NCI-H1417 (cell line): ENCODE data around the gene SORCS1.

ENCODE experiments used
- DNase-seq, 3 experiments: peaks; one replicate each; lab custom pipeline; 2025; lab: John Stamatoyannopoulos, UW

The SORCS1 gene

GRCh38 chr10:106897719-106898118 is 266.8 kb downstream of the SORCS1 start:
- DNase-seq: no peak

GRCh38 chr10:106894692-106895091 is 269.8 kb downstream of the SORCS1 start:
- no peak for DNase-seq

GRCh38 chr10:106877574-106877973 is 286.9 kb downstream of the SORCS1 start:
- no peak for DNase-seq

- no peak for DNase-seq
These were observed 290.0 kb downstream of the SORCS1 start for GRCh38 chr10:106874604-106874889.

GRCh38 chr10:106873770-106874603 is 290.5 kb downstream of the SORCS1 start:
- no peak for DNase-seq

- DNase-seq: no peak
These were observed 292.3 kb downstream of the SORCS1 start for GRCh38 chr10:106872176-106872575.

- no peak for DNase-seq
These were observed 298.2 kb downstream of the SORCS1 start for GRCh38 chr10:106866244-106866845.

- no peak for DNase-seq
These were observed 300.5 kb downstream of the SORCS1 start for GRCh38 chr10:106864031-106864430.

- no peak for DNase-seq
These were observed 301.0 kb downstream of the SORCS1 start for GRCh38 chr10:106863549-106863948.

GRCh38 chr10:106859892-106860652 is 304.4 kb downstream of the SORCS1 start:
- no peak for DNase-seq

GRCh38 chr10:106857728-106858127 is 306.8 kb downstream of the SORCS1 start:
- no peak for DNase-seq

GRCh38 chr10:106857213-106857612 is 307.3 kb downstream of the SORCS1 start:
- DNase-seq: no peak

GRCh38 chr10:106836933-106837663 is 327.4 kb downstream of the SORCS1 start:
- DNase-seq: no peak

GRCh38 chr10:106832846-106833245 is 331.7 kb downstream of the SORCS1 start:
- no peak for DNase-seq

- DNase-seq: no peak
These were observed 334.0 kb downstream of the SORCS1 start for GRCh38 chr10:106830471-106830870.

- DNase-seq: no peak
These were observed 334.5 kb downstream of the SORCS1 start for GRCh38 chr10:106830006-106830405.

- DNase-seq: no peak
These were observed 337.8 kb downstream of the SORCS1 start for GRCh38 chr10:106826716-106827115.

- DNase-seq: no peak
These were observed 338.7 kb downstream of the SORCS1 start for GRCh38 chr10:106825576-106826364.

- no peak for DNase-seq
These were observed 343.9 kb downstream of the SORCS1 start for GRCh38 chr10:106820579-106820978.

- no peak for DNase-seq
These were observed 345.0 kb downstream of the SORCS1 start for GRCh38 chr10:106819490-106819889.

GRCh38 chr10:106816318-106817085 is 348.0 kb downstream of the SORCS1 start:
- DNase-seq: no peak
